ENCODE data around the gene CELSR2. TPM values are rescaled to one million over a fixed set of nuclear protein-coding genes. Genes with fewer than 3 reads are reported as not detected.

CELSR2 gene
- total and polyA plus RNA-seq, 4 donors, result 1.4 to 7.9 (median 5.1) TPM

GRCh38 chr1:109279615-109280278, 30.4 kb downstream of the CELSR2 start:
- no peak overlapping the region for H3K9ac ChIP-seq (ENCODE audit: insufficient read depth in 1 of 2, low read length in 2 of 2)
- 89 to 94% methylated on average over 5 of the region's 5 CpGs for WGBS, 2 donors
- H3K27ac ChIP-seq (ENCODE audit: low read depth in 1 of 2, low read length in 1 of 2), result no peak overlapping the region
- H3K4me3 ChIP-seq, result no peak overlapping the region
- ATAC-seq (ENCODE audit: insufficient read depth, low FRiP score), result no peak
- no peak for TF ChIP-seq CTCF (IDR thresholded peaks at IDR 0.05; ENCODE audit: control extremely low read depth, extremely low read depth)
- no peaks in the 10 kb centered on the region for H3K9me3 ChIP-seq (ENCODE audit: control insufficient read depth in 4 of 4, insufficient read depth in 3 of 4, low read length in 3 of 4)
- H3K36me3 ChIP-seq (ENCODE audit: control insufficient read depth in 4 of 4, insufficient read depth in 4 of 4, low read length in 4 of 4), result peaks cover 0 to 16% (median 6%) of the 10 kb centered on the region in 4 donors
- H3K27me3 ChIP-seq (ENCODE audit: control insufficient read depth in 3 of 3, insufficient read depth in 3 of 3, low read length in 2 of 3), result no peaks in the 10 kb centered on the region
- no peak for DNase-seq
- H3K4me1 ChIP-seq (ENCODE audit: control insufficient read depth in 5 of 5, insufficient read depth in 5 of 5, low read length in 5 of 5), result peaks cover 0 to 44% (median 15%) of the 10 kb centered on the region in 5 donors

GRCh38 chr1:109280862-109281261, 31.5 kb downstream of the CELSR2 start:
- TF ChIP-seq CTCF (IDR thresholded peaks at IDR 0.05; ENCODE audit: control extremely low read depth, extremely low read depth), result no peak
- Histone ChIP-seq H3K9me3 (ENCODE audit: control insufficient read depth in 4 of 4, insufficient read depth in 3 of 4, low read length in 3 of 4) (no peaks in the 10 kb centered on the region), H3K4me1 (ENCODE audit: control insufficient read depth in 5 of 5, insufficient read depth in 5 of 5, low read length in 5 of 5) (peaks cover 0 to 32% (median 14%) of the 10 kb centered on the region in 5 donors), H3K4me3 (no peak overlapping the region), H3K9ac (ENCODE audit: insufficient read depth in 1 of 2, low read length in 2 of 2) (no peak overlapping the region), H3K36me3 (ENCODE audit: control insufficient read depth in 4 of 4, insufficient read depth in 4 of 4, low read length in 4 of 4) (peaks cover 0 to 16% (median 6%) of the 10 kb centered on the region in 4 donors), H3K27me3 (ENCODE audit: control insufficient read depth in 3 of 3, insufficient read depth in 3 of 3, low read length in 2 of 3) (no peaks in the 10 kb centered on the region), H3K27ac (ENCODE audit: low read depth in 1 of 2, low read length in 1 of 2) (no peak overlapping the region)
- ATAC-seq (ENCODE audit: insufficient read depth, low FRiP score) (no peak), DNase-seq (no peak)
- 95 to 97% methylated on average over 12 of the region's 12 CpGs for WGBS, 2 donors

GRCh38 chr1:109281680-109282496, 32.5 kb downstream of the CELSR2 start:
- H3K27me3 ChIP-seq (ENCODE audit: control insufficient read depth in 3 of 3, insufficient read depth in 3 of 3, low read length in 2 of 3), result no peaks in the 10 kb centered on the region
- peak overlapping the region in 1 of 2 donors; percentile 49 for H3K27ac ChIP-seq (ENCODE audit: low read depth in 1 of 2, low read length in 1 of 2)
- H3K36me3 ChIP-seq (ENCODE audit: control insufficient read depth in 4 of 4, insufficient read depth in 4 of 4, low read length in 4 of 4), result peaks cover 0 to 16% (median 6%) of the 10 kb centered on the region in 4 donors
- peaks cover 0 to 32% (median 12%) of the 10 kb centered on the region in 5 donors for H3K4me1 ChIP-seq (ENCODE audit: control insufficient read depth in 5 of 5, insufficient read depth in 5 of 5, low read length in 5 of 5)
- H3K4me3 ChIP-seq, result no peak overlapping the region
- DNase-seq (peak in 2 of 3 donors; percentile 39 to 45), ATAC-seq (ENCODE audit: insufficient read depth, low FRiP score) (no peak)
- H3K9ac ChIP-seq (ENCODE audit: insufficient read depth in 1 of 2, low read length in 2 of 2), result peak overlapping the region; percentile 37 to 75
- no peak for TF ChIP-seq CTCF (IDR thresholded peaks at IDR 0.05; ENCODE audit: control extremely low read depth, extremely low read depth)
- H3K9me3 ChIP-seq (ENCODE audit: control insufficient read depth in 4 of 4, insufficient read depth in 3 of 4, low read length in 3 of 4), result no peaks in the 10 kb centered on the region
- 57 to 58% methylated on average over 28 of the region's 28 CpGs for WGBS, 2 donors
